DND-41 (cell line): ENCODE measurements around the gene NUP133.
A peak's percentile ranks its signal among the peaks of the same experiment; 100 is the strongest.

Experiments
- ATAC-seq: fragments of 200-7000 bp; cut with Tn5 transposase; 3 replicates; pipeline ENCODE4 v1.9.1; 2021; ENCODE audit warnings: low read depth; ENCODE audit not compliant: insufficient read depth
- DNase-seq: peaks from one replicate; pipeline ENCODE4 v3.0.0-alpha.2; 2020
- H2AFZ ChIP-seq: 2 replicates; pipeline ENCODE4 v1.6.0; 2012; ENCODE audit warnings: low read depth, low read length
- H3K27ac ChIP-seq: 2 replicates; pipeline ENCODE4 v1.5.1; 2012; ENCODE audit warnings: low read length, inconsistent platforms
- H3K27me3 ChIP-seq: fragments of 200-600 bp; sonication (generic); 2 replicates; pipeline ENCODE4 v1.6.0; 2012; ENCODE audit warnings: low read length, mild to moderate bottlenecking, inconsistent platforms; ENCODE audit not compliant: insufficient read depth, poor library complexity
- H3K36me3 ChIP-seq: 2 replicates; pipeline ENCODE4 v1.5.1; 2012; ENCODE audit warnings: low read length, inconsistent platforms; ENCODE audit not compliant: insufficient read depth
- H3K4me1 ChIP-seq: 2 replicates; pipeline ENCODE4 v1.5.1; 2012; ENCODE audit warnings: mild to moderate bottlenecking, low read length; ENCODE audit not compliant: insufficient read depth
- H3K4me2 ChIP-seq: 2 replicates; pipeline ENCODE4 v1.6.0; 2012; ENCODE audit warnings: mild to moderate bottlenecking, moderate library complexity, low read length, inconsistent platforms; ENCODE audit not compliant: insufficient read depth
- H3K4me3 ChIP-seq, 2 experiments: fragments of 200-600 bp in 1 of 2; shearing (Covaris generic) in 1 of 2; 2 replicates each; pipeline ENCODE4 v1.5.1; 2012 to 2016; ENCODE audit warnings: inconsistent platforms in 2 of 2, low read length in 2 of 2, mild to moderate bottlenecking in 2 of 2, low read depth in 1 of 2, moderate library complexity in 1 of 2
- H3K79me2 ChIP-seq: 2 replicates; pipeline ENCODE4 v1.6.0; 2012; ENCODE audit warnings: low read length, inconsistent platforms; ENCODE audit not compliant: insufficient read depth
- H3K9ac ChIP-seq: 2 replicates; pipeline ENCODE4 v1.6.0; 2012; ENCODE audit warnings: low read depth, mild to moderate bottlenecking, inconsistent platforms, low read length, moderate library complexity
- H3K9me3 ChIP-seq: 2 replicates; pipeline ENCODE4 v1.5.1; 2012; ENCODE audit warnings: low read length, moderate library complexity, mild to moderate bottlenecking, inconsistent platforms; ENCODE audit not compliant: insufficient read depth, severe bottlenecking
- H4K20me1 ChIP-seq: 2 replicates; pipeline ENCODE4 v1.6.0; 2012; ENCODE audit warnings: low read length; ENCODE audit not compliant: insufficient read depth
- EZH2 ChIP-seq: IDR thresholded peaks from 3 replicates; pipeline ENCODE4 v1.6.1; 2012; ENCODE audit warnings: borderline replicate concordance, low read depth, mild to moderate bottlenecking, moderate library complexity, low read length, inconsistent platforms; ENCODE audit not compliant: severe bottlenecking
- TF ChIP-seq, protein P1 (sequence below): IDR thresholded peaks from 2 replicates; pipeline ENCODE4 v1.5.1; 2012; ENCODE audit warnings: borderline replicate concordance, low read length, moderate library complexity, mild to moderate bottlenecking; ENCODE audit not compliant: poor library complexity, severe bottlenecking; ENCODE audit errors: extremely low read depth

The NUP133 gene

DNA sequence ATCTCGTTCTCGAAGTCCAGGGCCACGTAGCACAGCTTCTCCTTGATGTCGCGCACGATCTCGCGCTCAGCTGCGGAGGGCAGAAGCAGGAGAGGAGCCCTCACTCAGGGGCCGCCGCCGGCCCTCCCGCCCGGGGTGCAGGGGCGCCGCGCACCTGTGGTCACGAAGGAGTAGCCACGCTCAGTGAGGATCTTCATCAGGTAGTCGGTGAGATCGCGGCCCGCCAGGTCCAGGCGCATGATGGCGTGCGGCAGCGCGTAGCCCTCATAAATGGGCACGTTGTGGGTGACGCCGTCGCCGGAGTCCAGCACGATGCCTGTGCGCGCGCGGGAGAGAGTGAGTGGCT lies 76.1 kb downstream of the NUP133 start:
- no peak for ATAC-seq
- H3K79me2 ChIP-seq: no peaks in the 10 kb centered on the region

GRCh38 chr1:229431284-229432115 lies 76.6 kb downstream of the NUP133 start:
- no peak overlapping the region for H2AFZ ChIP-seq
- ATAC-seq (no peak), DNase-seq (no peak)
- TF ChIP-seq, protein P1, sequence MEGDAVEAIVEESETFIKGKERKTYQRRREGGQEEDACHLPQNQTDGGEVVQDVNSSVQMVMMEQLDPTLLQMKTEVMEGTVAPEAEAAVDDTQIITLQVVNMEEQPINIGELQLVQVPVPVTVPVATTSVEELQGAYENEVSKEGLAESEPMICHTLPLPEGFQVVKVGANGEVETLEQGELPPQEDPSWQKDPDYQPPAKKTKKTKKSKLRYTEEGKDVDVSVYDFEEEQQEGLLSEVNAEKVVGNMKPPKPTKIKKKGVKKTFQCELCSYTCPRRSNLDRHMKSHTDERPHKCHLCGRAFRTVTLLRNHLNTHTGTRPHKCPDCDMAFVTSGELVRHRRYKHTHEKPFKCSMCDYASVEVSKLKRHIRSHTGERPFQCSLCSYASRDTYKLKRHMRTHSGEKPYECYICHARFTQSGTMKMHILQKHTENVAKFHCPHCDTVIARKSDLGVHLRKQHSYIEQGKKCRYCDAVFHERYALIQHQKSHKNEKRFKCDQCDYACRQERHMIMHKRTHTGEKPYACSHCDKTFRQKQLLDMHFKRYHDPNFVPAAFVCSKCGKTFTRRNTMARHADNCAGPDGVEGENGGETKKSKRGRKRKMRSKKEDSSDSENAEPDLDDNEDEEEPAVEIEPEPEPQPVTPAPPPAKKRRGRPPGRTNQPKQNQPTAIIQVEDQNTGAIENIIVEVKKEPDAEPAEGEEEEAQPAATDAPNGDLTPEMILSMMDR: no peak
- TF ChIP-seq EZH2: no peak
- no peaks in the 10 kb centered on the region; the same call in 1 of the 2 replicates for H4K20me1 ChIP-seq
- no peak overlapping the region for H3K4me3 ChIP-seq
- H3K4me1 ChIP-seq: no peaks in the 10 kb centered on the region
- no peaks in the 10 kb centered on the region for H3K36me3 ChIP-seq
- no peak overlapping the region for H3K27ac ChIP-seq
- no peaks in the 10 kb centered on the region for H3K9me3 ChIP-seq
- H3K4me2 ChIP-seq: no peak overlapping the region
- H3K79me2 ChIP-seq: no peaks in the 10 kb centered on the region
- no peak overlapping the region for H3K9ac ChIP-seq
- H3K27me3 ChIP-seq: peaks cover 3% of the 10 kb centered on the region

More for the DNA sequence above, 76.1 kb downstream of the NUP133 start:
- H3K27ac ChIP-seq: no peak overlapping the region
- TF ChIP-seq EZH2: no peak
- TF ChIP-seq, protein P1: no peak
- DNase-seq: no peak
- no peak overlapping the region for H3K4me2 ChIP-seq
- H2AFZ ChIP-seq: no peak overlapping the region
- no peaks in the 10 kb centered on the region for H3K36me3 ChIP-seq
- H3K9ac ChIP-seq: no peak overlapping the region
- H3K27me3 ChIP-seq: no peaks in the 10 kb centered on the region
- no peaks in the 10 kb centered on the region; the same call in 1 of the 2 replicates for H4K20me1 ChIP-seq
- no peaks in the 10 kb centered on the region for H3K9me3 ChIP-seq
- no peak overlapping the region for H3K4me3 ChIP-seq
- no peaks in the 10 kb centered on the region for H3K4me1 ChIP-seq

GRCh38 chr1:229430761-229431283 lies 77.3 kb downstream of the NUP133 start:
- Histone ChIP-seq H3K4me2 (no peak overlapping the region), H3K36me3 (no peaks in the 10 kb centered on the region), H3K4me1 (no peaks in the 10 kb centered on the region), H3K79me2 (no peaks in the 10 kb centered on the region), H3K4me3 (no peak overlapping the region), H3K27me3 (peaks cover 5% of the 10 kb centered on the region), H2AFZ (no peak overlapping the region), H4K20me1 (no peaks in the 10 kb centered on the region; the same call in 1 of the 2 replicates), H3K9me3 (no peaks in the 10 kb centered on the region), H3K27ac (no peak overlapping the region), H3K9ac (no peak overlapping the region)
- no peak for ATAC-seq
- TF ChIP-seq, protein P1: peak; percentile 31
- no peak for TF ChIP-seq EZH2
- DNase-seq: peak; percentile 28
